MM.1S (cell line): ENCODE data around the gene USP20.

Experiments
- EZH2 ChIP-seq: fragments of 300-600 bp; sonication (generic); optimal IDR thresholded peaks from 2 replicates; pipeline ENCODE3; 2017; ENCODE audit warnings: low read depth, mild to moderate bottlenecking, antibody characterized with exemption, low read length, mixed read lengths
- EZH2phosphoT487 ChIP-seq: fragments of 300-600 bp; sonication (generic); IDR thresholded peaks from 2 replicates; pipeline ENCODE4 v1.6.1; 2018; ENCODE audit warnings: antibody characterized with exemption, low read length
- TF ChIP-seq, protein P1 (sequence below): fragments of 300-600 bp; sonication (generic); IDR thresholded peaks from 2 replicates; pipeline ENCODE4 v1.5.1; 2016; ENCODE audit warnings: antibody characterized with exemption, low read length, mixed read lengths

DNA sequence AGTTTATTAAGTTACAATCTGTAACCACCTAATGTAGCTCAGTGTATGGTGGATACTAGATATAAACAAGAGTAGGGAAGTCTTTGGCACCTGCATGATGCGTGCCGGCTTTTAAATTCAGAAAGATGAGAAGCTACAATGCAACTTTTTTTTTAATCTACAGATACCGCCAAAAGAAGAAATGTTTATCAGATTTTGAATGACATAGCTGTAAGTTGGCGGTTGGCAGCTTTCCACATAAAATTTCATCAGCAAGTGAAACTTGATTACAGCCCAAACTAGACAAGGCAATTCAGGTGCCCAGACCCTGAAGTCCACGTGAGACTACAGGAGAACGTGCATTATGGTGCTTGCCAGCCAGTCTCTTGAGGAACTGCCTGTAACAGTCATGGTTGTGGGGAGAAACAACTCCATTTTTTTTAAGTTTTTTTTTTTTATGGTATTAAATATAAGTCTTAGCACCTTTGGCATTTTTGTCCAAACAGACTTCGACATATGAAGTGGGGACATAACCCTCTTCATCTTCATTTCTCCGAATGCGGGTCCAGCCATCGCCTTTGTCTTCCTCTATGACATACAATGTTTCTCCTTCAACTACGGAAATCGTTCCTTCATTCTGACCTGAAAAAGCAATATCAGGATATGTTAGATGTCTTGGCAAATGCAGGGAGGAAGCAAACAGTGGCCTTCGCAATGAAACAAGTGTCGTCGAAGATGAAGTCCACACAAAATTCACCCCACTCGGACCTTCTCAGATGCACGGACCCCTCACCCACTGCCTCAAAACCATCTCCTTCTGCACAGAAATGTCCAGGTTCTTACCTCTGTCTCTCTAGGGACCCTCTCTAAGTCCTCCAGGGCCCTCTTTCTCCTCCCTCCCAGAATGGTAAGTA lies 60.4 kb downstream of the USP20 start:
- TF ChIP-seq, protein P1, sequence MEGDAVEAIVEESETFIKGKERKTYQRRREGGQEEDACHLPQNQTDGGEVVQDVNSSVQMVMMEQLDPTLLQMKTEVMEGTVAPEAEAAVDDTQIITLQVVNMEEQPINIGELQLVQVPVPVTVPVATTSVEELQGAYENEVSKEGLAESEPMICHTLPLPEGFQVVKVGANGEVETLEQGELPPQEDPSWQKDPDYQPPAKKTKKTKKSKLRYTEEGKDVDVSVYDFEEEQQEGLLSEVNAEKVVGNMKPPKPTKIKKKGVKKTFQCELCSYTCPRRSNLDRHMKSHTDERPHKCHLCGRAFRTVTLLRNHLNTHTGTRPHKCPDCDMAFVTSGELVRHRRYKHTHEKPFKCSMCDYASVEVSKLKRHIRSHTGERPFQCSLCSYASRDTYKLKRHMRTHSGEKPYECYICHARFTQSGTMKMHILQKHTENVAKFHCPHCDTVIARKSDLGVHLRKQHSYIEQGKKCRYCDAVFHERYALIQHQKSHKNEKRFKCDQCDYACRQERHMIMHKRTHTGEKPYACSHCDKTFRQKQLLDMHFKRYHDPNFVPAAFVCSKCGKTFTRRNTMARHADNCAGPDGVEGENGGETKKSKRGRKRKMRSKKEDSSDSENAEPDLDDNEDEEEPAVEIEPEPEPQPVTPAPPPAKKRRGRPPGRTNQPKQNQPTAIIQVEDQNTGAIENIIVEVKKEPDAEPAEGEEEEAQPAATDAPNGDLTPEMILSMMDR = no peak
- TF ChIP-seq EZH2 (no peak), EZH2phosphoT487 (no peak)
